CD14-positive monocyte (primary cell): ENCODE results near the gene MLLT1. TPM values are rescaled to one million over a fixed set of nuclear protein-coding genes. Genes with fewer than 3 reads are reported as not detected.

Experiments used
- DNase-seq, 3 donors: peaks; one replicate each; pipeline ENCODE4 v3.0.0-alpha.2; 2011 to 2022
- H2AFZ ChIP-seq: 2 replicates; pipeline ENCODE4 v1.6.0; 2012; ENCODE audit warnings: mild to moderate bottlenecking, low read depth, low read length, inconsistent platforms; ENCODE audit not compliant: insufficient read depth, poor library complexity, severe bottlenecking
- H3K27ac ChIP-seq, 2 donors: 1 replicate in 1 of 2; 2 replicates in 1 of 2; pipeline ENCODE4 v1.5.1; 2012 to 2013; ENCODE audit warnings: low read length in 2 of 2, control low read depth in 1 of 2, inconsistent platforms in 1 of 2, low read depth in 1 of 2, mild to moderate bottlenecking in 1 of 2
- H3K27me3 ChIP-seq, 2 donors: one replicate each; pipeline versions ENCODE4 v1.6.0 to v1.6.1; 2011 to 2013; ENCODE audit warnings: low read length in 2 of 2; ENCODE audit not compliant: control insufficient read depth in 2 of 2, insufficient read depth in 2 of 2
- H3K36me3 ChIP-seq, 2 donors: replicated peaks in 1 of 2; 1 replicate in 1 of 2; 2 replicates in 1 of 2; pipeline versions ENCODE4 v1.5.1 to v1.6.1; 2012 to 2013; ENCODE audit warnings: low read length in 2 of 2, control low read depth in 1 of 2, inconsistent platforms in 1 of 2, mild to moderate bottlenecking in 1 of 2; ENCODE audit not compliant: insufficient read depth in 2 of 2, control insufficient read depth in 1 of 2
- H3K4me1 ChIP-seq, 2 donors: 1 replicate in 1 of 2; 2 replicates in 1 of 2; pipeline versions ENCODE4 v1.5.1 to v1.6.1; 2012 to 2013; ENCODE audit warnings: low read length in 2 of 2, control low read depth in 1 of 2, inconsistent platforms in 1 of 2, mild to moderate bottlenecking in 1 of 2, moderate library complexity in 1 of 2; ENCODE audit not compliant: insufficient read depth in 2 of 2, control insufficient read depth in 1 of 2
- H3K4me2 ChIP-seq: replicated peaks from 2 replicates; pipeline ENCODE3; 2012; ENCODE audit warnings: low read length, moderate library complexity, mild to moderate bottlenecking; ENCODE audit not compliant: poor library complexity, severe bottlenecking; ENCODE audit errors: extremely low read depth
- H3K4me3 ChIP-seq, 3 experiments: fragments of 200-600 bp in 1 of 3; sonication (generic) in 1 of 3; replicated peaks in 1 of 3; 1 replicate in 2 of 3; 2 replicates in 1 of 3; pipeline ENCODE4 v1.5.1; 2011 to 2013; ENCODE audit warnings: low read length in 3 of 3, mild to moderate bottlenecking in 3 of 3, control low read depth in 2 of 3, low read depth in 2 of 3, inconsistent platforms in 1 of 3, moderate library complexity in 1 of 3
- H3K79me2 ChIP-seq: 2 replicates; pipeline ENCODE4 v1.6.0; 2012; ENCODE audit warnings: mild to moderate bottlenecking, control low read depth, inconsistent platforms, low read length, moderate library complexity; ENCODE audit not compliant: insufficient read depth
- H3K9ac ChIP-seq: 2 replicates; pipeline ENCODE4 v1.6.0; 2017; ENCODE audit warnings: low read length, mild to moderate bottlenecking; ENCODE audit not compliant: insufficient read depth, poor library complexity, severe bottlenecking
- H3K9me3 ChIP-seq, 2 donors: replicated peaks in 1 of 2; 1 replicate in 1 of 2; 2 replicates in 1 of 2; pipeline versions ENCODE4 v1.5.1 to v1.6.1; 2012 to 2013; ENCODE audit warnings: low read length in 2 of 2, control low read depth in 1 of 2; ENCODE audit not compliant: control insufficient read depth in 1 of 2, insufficient read depth in 1 of 2
- H4K20me1 ChIP-seq: 2 replicates; pipeline ENCODE4 v1.6.0; 2012; ENCODE audit warnings: mild to moderate bottlenecking, low read length, control low read depth, moderate library complexity; ENCODE audit not compliant: insufficient read depth
- H3K27ac Mint-ChIP-seq, 7 donors: one replicate each; pipeline ENCODE4 v1.8.0; 2020; ENCODE audit warnings: mild to moderate bottlenecking in 7 of 7, mixed read lengths in 7 of 7, moderate library complexity in 6 of 7, inconsistent platforms in 2 of 7
- H3K27me3 Mint-ChIP-seq, 3 donors: one replicate each; pipeline ENCODE4 v1.8.0; 2021 to 2022; ENCODE audit warnings: low read depth in 3 of 3, mild to moderate bottlenecking in 3 of 3, mixed read lengths in 3 of 3, moderate library complexity in 3 of 3, inconsistent platforms in 1 of 3
- H3K36me3 Mint-ChIP-seq, 2 donors: one replicate each; pipeline ENCODE4 v1.8.0; 2020; ENCODE audit warnings: mixed read lengths in 2 of 2, inconsistent platforms in 1 of 2, mild to moderate bottlenecking in 1 of 2
- H3K4me1 Mint-ChIP-seq: one replicate; pipeline ENCODE4 v1.8.0; 2020; ENCODE audit warnings: mild to moderate bottlenecking, mixed read lengths
- H3K4me3 Mint-ChIP-seq, 2 donors: one replicate each; pipeline ENCODE4 v1.8.0; 2020; ENCODE audit warnings: mild to moderate bottlenecking in 2 of 2, mixed read lengths in 2 of 2, moderate library complexity in 1 of 2
- H3K9me3 Mint-ChIP-seq, 7 donors: one replicate each; pipeline ENCODE4 v1.8.0; 2020 to 2022; ENCODE audit warnings: mixed read lengths in 7 of 7, mild to moderate bottlenecking in 6 of 7, moderate library complexity in 6 of 7, inconsistent platforms in 2 of 7
- CTCF ChIP-seq: fragments of 200-600 bp; IDR thresholded peaks from one replicate; pipeline ENCODE4 v1.8.0; 2022; ENCODE audit warnings: antibody characterized with exemption, mild to moderate bottlenecking
- WGBS: methylation state at CpG from one replicate; pipeline ENCODE4 v1.1.5; 2013; ENCODE audit warnings: missing lambda C conversion rate; ENCODE audit not compliant: insufficient coverage; 5-methylcytosine and 5-hydroxymethylcytosine counted together
- intact Hi-C, 2 donors: fragments of 100-400 bp; cut with micrococcal nuclease; formaldehyde crosslinking; loops; one replicate each; pipeline versions ENCODE4 v1.15.0 to v1.15.1; 2023
- polyA plus RNA-seq, 3 donors: library from polyadenylated mRNA; depleted of rRNA in 1 of 3; unstranded in 2 of 3; stranded (reverse) in 1 of 3; fragments of 300-500 nt in 2 of 3; fragments of >200 nt in 1 of 3; fragmentation: Illumina TruSeq in 2 of 3; gene quantifications; 1 replicate in 2 of 3; 2 replicates in 1 of 3; pipeline ENCODE4 v1.2.3, GENCODE V29; 2012 to 2021

The MLLT1 gene
- polyA plus RNA-seq, 3 donors: 0.65 to 17.3 (median 0.99) TPM

- H2AFZ ChIP-seq: no peak overlapping the region
- H3K36me3 ChIP-seq: peaks cover 9 to 23% of the 10 kb centered on the region in 2 donors
- H3K27me3 ChIP-seq: no peaks in the 10 kb centered on the region
- DNase-seq: no peak
- Mint-ChIP-seq H3K27ac (peak overlapping the region in 6 of 7 donors; percentile 25 to 91 (median 76)), H3K4me3 (no peak overlapping the region), H3K9me3 (no peaks in the 10 kb centered on the region), H3K4me1 (peaks cover 47% of the 10 kb centered on the region), H3K36me3 (peaks cover 24 to 58% of the 10 kb centered on the region in 2 donors), H3K27me3 (no peaks in the 10 kb centered on the region)
- peak overlapping the region in 1 of 2 donors; percentile 65 for H3K27ac ChIP-seq
- H3K9ac ChIP-seq: peak overlapping the region; percentile 4
- intact Hi-C loops: no loop called here
- peaks cover 94% of the 10 kb centered on the region for H3K79me2 ChIP-seq
- H3K9me3 ChIP-seq: no peaks in the 10 kb centered on the region
- 100% methylated on average over 4 of the region's 9 CpGs for WGBS
- H3K4me2 ChIP-seq: no peak overlapping the region
- TF ChIP-seq CTCF: no peak
- peaks cover 23 to 30% of the 10 kb centered on the region in 2 donors for H3K4me1 ChIP-seq
- no peak overlapping the region for H3K4me3 ChIP-seq
- H4K20me1 ChIP-seq: peaks cover 87% of the 10 kb centered on the region
These were observed 27.7 kb downstream of the MLLT1 start for GRCh38 chr19:6252066-6252465.

- peaks cover 94% of the 10 kb centered on the region for H4K20me1 ChIP-seq
- intact Hi-C loops: no loop called here
- peak; percentile 33 to 43 (median 41) for DNase-seq
These were observed 28.9 kb downstream of the MLLT1 start for GRCh38 chr19:6250909-6251308.

More at GRCh38 chr19:6250909-6251308, 28.9 kb downstream of the MLLT1 start:
- peak overlapping the region; percentile 17 for H3K4me2 ChIP-seq
- H3K4me3 Mint-ChIP-seq: peak overlapping the region; percentile 47 to 75
- no peak for TF ChIP-seq CTCF
- H3K36me3 ChIP-seq: peaks cover 9 to 22% of the 10 kb centered on the region in 2 donors
- no peak overlapping the region for H2AFZ ChIP-seq
- H3K4me3 ChIP-seq: peak overlapping the region in 1 of 3 experiments; percentile 16
- 83% methylated on average over 1 of the region's 13 CpGs for WGBS
- H3K9ac ChIP-seq: peak overlapping the region; percentile 19
- H3K9me3 ChIP-seq: no peaks in the 10 kb centered on the region
- H3K4me1 Mint-ChIP-seq: peaks cover 48% of the 10 kb centered on the region
- H3K27me3 Mint-ChIP-seq: peaks cover 0 to 2% (median 0%) of the 10 kb centered on the region in 3 donors
- peak overlapping the region; percentile 13 to 65 for H3K27ac ChIP-seq
- peaks cover 25 to 59% of the 10 kb centered on the region in 2 donors for H3K36me3 Mint-ChIP-seq
- no peaks in the 10 kb centered on the region for H3K9me3 Mint-ChIP-seq
- peaks cover 23 to 30% of the 10 kb centered on the region in 2 donors for H3K4me1 ChIP-seq
- no peaks in the 10 kb centered on the region for H3K27me3 ChIP-seq
- peaks cover 100% of the 10 kb centered on the region for H3K79me2 ChIP-seq
- peak overlapping the region; percentile 62 to 91 (median 80) for H3K27ac Mint-ChIP-seq
